HG02840 (cell line): ENCODE measurements around the gene CADM4.
"Not testable (repeated sequence)": the region's sequence is repeated elsewhere in the genome, so short reads cannot be mapped to it uniquely, and the experiment has no call there.

ENCODE experiments used
- ATAC-seq: cut with Tn5 transposase; IDR thresholded peaks from one replicate; pipeline ENCODE4 v1.9.1; 2021; ENCODE audit warnings: mild to moderate bottlenecking, moderate library complexity, moderate number of reproducible peaks; ENCODE audit not compliant: unreplicated experiment, low FRiP score

Gene CADM4

DNA sequence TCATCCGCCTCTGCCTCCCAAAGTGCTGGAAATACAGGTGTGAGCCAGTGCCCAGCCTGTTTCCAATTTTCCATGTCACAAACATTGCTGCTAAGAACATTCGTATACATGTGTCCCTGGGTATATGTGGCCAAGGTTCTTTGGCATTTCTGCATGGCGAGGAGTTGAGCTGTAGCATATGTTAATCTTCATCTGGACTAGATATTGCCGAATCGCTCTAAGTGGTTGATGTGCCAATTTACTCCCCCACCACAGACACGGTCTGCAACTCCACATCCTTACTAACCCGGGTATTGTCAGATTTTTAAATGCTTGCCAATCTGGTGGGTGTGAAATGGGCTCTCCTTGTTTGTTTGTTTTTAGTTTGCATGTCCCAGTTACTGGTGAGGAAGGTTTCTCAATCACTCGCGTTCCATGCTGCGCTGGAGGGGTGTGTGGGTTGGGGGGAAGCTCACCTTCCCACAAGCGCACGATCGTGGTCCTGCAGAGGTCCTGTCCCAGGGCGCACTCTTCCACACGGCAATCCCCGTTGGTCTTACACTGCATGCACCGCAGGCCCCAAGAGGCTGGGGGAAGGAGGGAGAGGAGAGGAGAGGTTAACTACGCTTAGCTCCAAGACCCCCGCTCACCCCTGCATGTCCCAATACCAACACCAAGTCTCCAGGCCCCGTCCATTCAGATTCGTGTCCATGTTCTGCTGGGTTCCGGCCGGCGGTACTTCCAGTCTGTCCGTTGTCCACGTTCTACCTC lies 27.7 kb upstream of the CADM4 start:
- no peak for ATAC-seq

DNA sequence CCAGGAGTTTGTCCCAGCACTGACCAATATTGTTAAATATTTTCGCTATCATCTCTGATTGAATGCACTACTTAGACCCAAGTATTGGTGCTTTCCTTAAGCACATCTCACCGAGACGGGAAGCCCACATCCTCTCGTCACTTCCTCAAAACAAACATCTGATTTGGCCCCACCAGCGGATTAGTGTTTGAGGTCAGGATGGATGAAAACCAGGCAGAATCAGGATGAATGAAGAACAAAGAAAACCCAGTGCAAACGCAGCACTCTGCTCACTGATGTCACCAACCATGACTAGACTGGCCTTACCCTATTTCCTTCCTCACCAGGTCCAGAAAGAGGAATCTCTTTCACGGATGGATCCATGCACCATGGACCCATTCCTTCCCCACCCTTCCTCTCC lies 24.4 kb upstream of the CADM4 start:
- ATAC-seq: no peak

DNA sequence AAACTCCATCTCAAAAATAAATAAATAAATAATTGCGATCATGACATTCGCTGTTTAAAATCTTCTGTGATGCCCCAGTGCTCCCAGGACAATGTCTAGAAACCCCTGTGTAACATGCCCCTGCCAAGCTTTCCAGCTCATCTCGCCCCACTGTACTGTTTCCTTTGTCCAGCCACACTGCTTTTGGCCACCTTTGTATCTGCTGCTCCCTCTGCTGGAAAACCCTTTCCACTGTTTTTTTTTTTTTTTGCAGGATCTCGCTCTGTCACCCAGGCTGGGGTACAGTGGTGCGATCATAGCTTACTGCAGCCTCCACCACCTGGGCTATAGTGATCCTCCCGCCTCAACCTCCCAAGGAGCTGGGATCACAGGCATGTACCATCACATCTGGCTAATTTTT lies 22.8 kb upstream of the CADM4 start:
- ATAC-seq: no peak

- no peak for ATAC-seq
Measured at GRCh38 chr19:43660971-43661360, 21.3 kb upstream of the CADM4 start.

DNA sequence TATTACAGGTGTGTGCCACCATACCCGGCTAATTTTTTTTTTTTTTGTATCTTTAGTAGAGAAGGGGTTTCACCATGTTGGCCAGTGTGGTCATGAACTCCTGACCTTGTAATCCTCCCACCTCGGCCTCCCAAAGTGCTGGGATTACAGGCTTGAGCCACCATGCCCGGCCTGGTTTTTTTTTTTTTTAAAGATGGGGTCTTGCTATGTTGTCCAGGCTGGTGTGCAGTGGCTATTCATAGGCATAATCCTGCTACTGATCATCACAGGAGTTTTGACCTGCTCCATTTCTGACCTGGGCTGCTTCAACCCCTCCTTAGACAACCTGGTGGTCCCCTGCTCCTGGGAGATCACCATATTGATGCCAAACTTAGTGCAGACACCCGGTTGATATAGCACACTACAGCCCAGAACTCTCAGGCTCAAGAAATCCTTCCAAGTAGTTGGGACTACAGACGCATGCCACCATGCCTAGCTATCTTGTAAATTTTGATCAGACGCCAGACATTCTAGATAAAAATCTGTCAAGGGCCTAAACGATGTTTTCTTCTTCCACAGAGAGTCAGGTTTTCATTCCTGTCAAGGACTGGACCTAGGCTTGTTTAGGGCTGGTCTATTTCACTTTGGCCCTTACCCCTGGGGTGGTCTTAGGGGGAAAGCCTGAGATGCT lies 20.8 kb upstream of the CADM4 start:
- ATAC-seq: no peak

DNA sequence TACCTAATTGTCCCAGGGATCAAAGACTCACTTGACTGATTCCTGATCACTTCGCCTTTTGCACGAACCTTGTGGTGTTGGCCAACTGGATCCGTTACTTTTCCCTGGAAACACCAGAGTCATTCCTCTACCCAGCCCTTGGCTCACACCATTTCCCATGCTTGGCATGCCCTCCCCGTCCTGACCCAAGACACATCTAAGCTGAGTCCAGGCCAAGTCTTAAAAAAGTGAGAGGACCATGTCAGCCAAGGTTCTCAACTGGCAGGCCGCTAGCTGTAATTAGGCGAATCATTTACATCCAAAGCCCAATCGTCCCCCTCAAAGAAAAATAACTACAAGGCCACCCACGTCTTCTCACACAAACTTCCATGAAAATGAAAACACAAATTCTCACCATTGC lies 18.8 kb upstream of the CADM4 start:
- no peak for ATAC-seq

DNA sequence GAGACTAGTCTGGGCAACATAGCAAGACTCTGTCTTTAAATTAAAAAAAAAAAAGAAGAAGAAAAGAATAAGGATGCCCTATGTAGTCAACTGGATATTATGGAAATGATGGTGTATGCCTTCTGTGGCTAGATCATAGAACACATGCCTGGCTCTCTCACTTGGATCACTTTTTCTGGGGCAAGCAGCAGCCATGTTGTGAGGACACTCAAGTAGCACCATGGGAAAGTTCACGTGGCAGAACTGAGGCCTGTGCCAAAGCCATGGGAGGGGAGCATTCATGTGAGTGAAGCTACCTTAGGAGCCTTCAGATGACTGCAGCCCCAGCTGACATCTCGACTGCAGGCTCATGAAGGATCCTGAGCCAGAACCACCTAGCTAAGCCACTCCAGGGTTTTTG lies 18.4 kb upstream of the CADM4 start:
- no peak for ATAC-seq

GRCh38 chr19:43656436-43656835 lies 16.8 kb upstream of the CADM4 start:
- no peak for ATAC-seq

DNA sequence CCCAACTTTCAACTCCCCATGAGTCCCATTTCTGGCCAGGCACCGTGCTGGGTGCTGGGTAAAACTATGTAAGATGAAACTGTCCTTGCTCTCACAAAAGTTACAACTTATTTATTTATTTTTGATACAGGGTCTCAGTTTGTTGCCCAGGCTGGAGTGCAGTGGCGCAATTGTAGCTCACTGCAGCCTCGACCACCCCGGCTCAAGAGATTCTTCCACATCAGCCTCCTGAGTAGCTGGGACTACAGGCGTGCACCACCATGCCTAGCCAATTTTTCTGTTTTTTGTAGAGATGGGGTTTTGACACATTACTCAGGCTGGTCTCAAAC lies 12.9 kb upstream of the CADM4 start:
- no peak for ATAC-seq

GRCh38 chr19:43651758-43652545 lies 12.3 kb upstream of the CADM4 start:
- ATAC-seq: no peak

DNA sequence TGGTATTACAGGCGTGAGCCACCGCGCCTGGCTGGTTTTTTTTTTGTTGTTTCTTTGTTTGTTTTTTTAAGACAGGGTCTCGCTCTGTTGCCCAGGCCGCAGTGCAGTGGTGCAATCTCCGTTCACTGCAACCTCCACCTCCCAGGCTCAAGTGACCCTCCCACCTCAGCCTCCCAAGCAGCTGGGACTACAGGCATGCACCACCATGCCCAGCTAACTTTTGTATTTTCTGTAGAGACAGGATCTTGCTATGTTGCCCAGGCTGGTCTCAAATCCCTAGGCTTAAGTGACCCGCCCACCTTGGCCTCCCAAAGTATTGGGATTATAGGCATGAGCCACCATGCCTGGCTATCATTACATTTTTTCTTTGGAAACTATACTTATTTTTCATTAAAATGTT lies 10.6 kb upstream of the CADM4 start:
- not testable (repeated sequence) for ATAC-seq

DNA sequence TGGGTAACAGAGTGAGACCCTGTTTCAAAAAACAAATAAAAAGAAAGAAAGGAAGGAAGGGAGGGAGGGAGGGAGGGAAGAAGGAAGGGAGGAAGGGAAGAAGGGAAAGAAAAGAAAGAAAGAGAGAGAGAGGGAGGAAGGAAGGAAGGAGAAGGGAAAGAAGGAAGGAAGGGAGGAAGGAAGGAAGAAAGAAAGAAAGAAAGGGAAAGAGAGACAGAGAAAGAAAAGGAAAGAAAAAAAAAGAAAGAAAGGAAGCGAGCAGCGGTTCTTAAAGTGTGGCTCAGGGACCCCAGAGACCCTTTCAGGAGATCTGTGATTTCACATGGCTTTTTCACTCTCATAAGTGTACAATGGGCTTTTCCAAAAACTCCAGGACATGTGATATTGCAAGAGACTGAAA lies 9.9 kb upstream of the CADM4 start:
- no peak for ATAC-seq

- no peak for ATAC-seq
Measured at GRCh38 chr19:43648633-43649032, 9.0 kb upstream of the CADM4 start.

- no peak for ATAC-seq
Measured at GRCh38 chr19:43644181-43644580, 4.5 kb upstream of the CADM4 start.

DNA sequence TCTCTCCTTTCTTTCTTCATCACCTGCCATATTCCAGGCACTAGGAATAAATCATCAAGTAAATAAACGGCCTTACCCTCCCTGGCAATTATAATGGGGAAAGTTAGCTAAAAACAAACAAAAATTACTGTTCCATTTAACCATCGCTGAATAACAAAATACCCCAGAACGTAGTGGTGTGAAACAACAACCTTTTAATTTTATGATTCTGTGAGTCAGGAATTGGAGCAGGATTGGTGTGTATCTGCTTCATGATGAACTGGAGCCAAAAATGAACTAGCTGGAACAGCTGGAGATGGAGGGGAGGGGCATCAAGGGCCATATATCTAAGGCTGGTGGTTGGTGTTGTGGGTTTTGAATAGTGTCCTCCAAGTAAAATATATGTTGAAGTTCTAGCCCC lies 3.7 kb upstream of the CADM4 start:
- no peak for ATAC-seq

GRCh38 chr19:43642531-43642930 lies 2.9 kb upstream of the CADM4 start:
- ATAC-seq: no peak

DNA sequence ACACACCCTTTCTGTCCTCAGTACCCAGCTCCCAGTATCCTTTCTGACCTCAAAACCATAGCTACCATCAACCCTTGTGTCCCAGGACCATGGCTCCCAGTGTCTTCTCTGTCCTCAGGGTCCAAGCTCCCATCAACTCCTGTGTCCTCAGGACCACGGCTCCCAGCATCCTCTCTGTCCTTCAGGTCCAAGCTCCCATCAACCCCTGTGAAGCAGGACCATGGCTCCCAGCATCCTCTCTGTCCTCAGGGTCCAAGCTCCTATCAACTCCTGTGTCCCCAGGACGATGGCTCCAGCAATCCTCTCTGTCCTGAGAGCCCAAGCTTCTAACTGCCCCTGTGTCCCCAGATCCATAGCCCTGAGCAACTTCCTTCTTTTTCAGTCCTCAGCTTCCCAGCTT lies 1.7 kb upstream of the CADM4 start:
- ATAC-seq: no peak

- no peak for ATAC-seq
Measured at GRCh38 chr19:43640424-43640757, 741 bp upstream of the CADM4 start.

DNA sequence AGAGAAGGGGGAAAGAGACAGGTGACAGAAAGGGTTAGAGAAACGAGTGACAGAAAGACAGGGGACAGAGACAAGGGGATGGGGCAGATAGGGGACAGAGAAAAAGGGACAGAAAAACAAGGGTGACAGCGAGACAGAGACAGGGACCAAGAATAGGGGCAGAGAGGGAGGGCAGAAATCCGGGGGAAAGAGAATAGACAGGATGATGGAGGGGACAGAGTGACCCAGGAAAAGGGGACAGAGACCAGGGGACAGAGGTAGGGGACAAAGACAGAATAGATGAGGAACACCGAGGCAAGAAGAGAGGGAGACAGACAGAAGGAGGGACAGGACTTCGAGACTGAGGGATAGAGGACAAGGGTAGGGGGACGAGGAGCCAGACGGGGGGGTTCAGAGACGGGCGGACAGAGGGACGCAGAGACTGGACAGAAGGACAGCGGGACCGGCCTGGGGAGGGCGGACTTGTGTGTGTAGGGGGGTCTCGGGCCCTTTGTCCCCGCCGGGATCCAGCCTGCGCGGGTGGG lies 593 bp downstream of the CADM4 start:
- no peak for ATAC-seq

DNA sequence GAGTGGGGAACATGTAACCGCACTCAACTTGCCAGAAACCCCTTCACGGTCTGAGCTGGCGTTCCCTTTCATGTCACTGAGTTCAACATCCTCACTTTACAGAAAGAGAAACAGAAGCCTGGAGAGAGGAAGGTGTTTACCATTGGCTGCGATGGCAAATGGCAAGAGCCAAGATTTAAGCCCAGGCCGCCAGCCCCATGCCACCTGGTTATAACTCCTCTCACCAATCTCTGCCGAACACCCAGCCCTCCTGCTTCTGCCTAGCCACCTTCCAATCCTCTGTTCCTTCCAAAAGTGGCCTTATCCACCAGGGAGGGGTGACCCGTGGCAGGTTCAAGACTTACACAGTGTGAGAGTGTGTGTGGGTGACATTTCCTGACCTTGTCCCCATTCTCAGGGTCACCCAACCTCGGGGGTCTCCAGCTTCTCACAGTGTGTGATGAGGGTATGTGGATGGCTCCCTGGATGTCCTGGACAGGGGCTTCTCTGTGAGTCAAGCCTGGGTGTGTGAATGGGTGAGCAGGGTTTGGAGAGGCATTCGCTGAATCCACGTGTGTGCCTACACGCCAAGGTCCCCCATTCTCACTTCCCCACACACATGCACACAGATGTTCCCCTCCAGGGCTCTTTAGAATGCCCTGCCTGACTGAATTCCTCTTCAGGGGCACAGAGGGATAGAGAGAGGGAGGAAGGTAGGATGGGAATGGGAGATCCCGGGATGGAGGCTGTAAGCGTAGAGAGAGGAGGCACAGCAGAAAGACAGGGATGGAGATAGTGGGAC lies 1.2 kb downstream of the CADM4 start:
- no peak for ATAC-seq
